Mesenchymal stem cell (in vitro differentiated cells and primary cell): ENCODE results near the gene RNF103.

ENCODE experiments used
- DNase-seq: peaks from one replicate; pipeline ENCODE4 v3.0.0-alpha.2; 2013
- H2AFZ ChIP-seq: one replicate; pipeline ENCODE4 v1.6.1; 2013; ENCODE audit warnings: low read depth, mild to moderate bottlenecking, control low read depth, inconsistent platforms, low read length, moderate library complexity
- H2AK5ac ChIP-seq: 2 replicates; pipeline ENCODE4 v1.6.1; 2013; ENCODE audit warnings: low read length, moderate library complexity, mild to moderate bottlenecking, inconsistent platforms; ENCODE audit not compliant: severe bottlenecking
- H2BK120ac ChIP-seq: one replicate; pipeline ENCODE4 v1.6.1; 2013; ENCODE audit warnings: low read depth, mild to moderate bottlenecking, inconsistent platforms, low read length, moderate library complexity
- H2BK12ac ChIP-seq, 2 experiments: one replicate each; pipeline ENCODE4 v1.6.1; 2013; ENCODE audit warnings: inconsistent platforms in 2 of 2, low read length in 2 of 2, mild to moderate bottlenecking in 2 of 2, moderate library complexity in 2 of 2, control low read depth in 1 of 2
- H2BK15ac ChIP-seq: one replicate; pipeline ENCODE4 v1.6.1; 2013; ENCODE audit warnings: mild to moderate bottlenecking, low read depth, inconsistent platforms; ENCODE audit not compliant: poor library complexity, severe bottlenecking
- H2BK5ac ChIP-seq: 2 replicates; pipeline ENCODE4 v1.6.1; 2013; ENCODE audit warnings: low read depth, mild to moderate bottlenecking, low read length, control low read depth, inconsistent platforms; ENCODE audit not compliant: poor library complexity, severe bottlenecking
- H3K14ac ChIP-seq, 2 experiments: one replicate each; pipeline ENCODE4 v1.6.1; 2013; ENCODE audit warnings: inconsistent platforms in 2 of 2, low read length in 2 of 2, control low read depth in 1 of 2, mild to moderate bottlenecking in 1 of 2, moderate library complexity in 1 of 2
- H3K18ac ChIP-seq, 2 experiments: one replicate each; pipeline ENCODE4 v1.6.1; 2013; ENCODE audit warnings: inconsistent platforms in 2 of 2, low read length in 2 of 2, control low read depth in 1 of 2, low read depth in 1 of 2, mild to moderate bottlenecking in 1 of 2
- H3K23ac ChIP-seq, 2 experiments: one replicate each; pipeline ENCODE4 v1.6.1; 2013; ENCODE audit warnings: inconsistent platforms in 2 of 2, low read length in 2 of 2, mild to moderate bottlenecking in 2 of 2, moderate library complexity in 2 of 2, control low read depth in 1 of 2
- H3K27ac ChIP-seq: 2 replicates; pipeline ENCODE4 v1.5.1; 2013; ENCODE audit warnings: mild to moderate bottlenecking, moderate library complexity, low read length, control low read depth, inconsistent platforms; ENCODE audit not compliant: poor library complexity, severe bottlenecking
- H3K27me3 ChIP-seq, 2 experiments: 2 replicates each; pipeline versions ENCODE4 v1.6.1 to v1.7.0; 2013; ENCODE audit warnings: low read length in 2 of 2, mild to moderate bottlenecking in 2 of 2, moderate library complexity in 2 of 2, control low read depth in 1 of 2, inconsistent platforms in 1 of 2; ENCODE audit not compliant: control insufficient read depth in 1 of 2, insufficient read depth in 1 of 2
- H3K36me3 ChIP-seq, 2 experiments: 2 replicates each; pipeline versions ENCODE4 v1.6.1 to v1.7.0; 2013; ENCODE audit warnings: low read length in 2 of 2, control low read depth in 1 of 2, inconsistent platforms in 1 of 2, low read depth in 1 of 2, mild to moderate bottlenecking in 1 of 2; ENCODE audit not compliant: insufficient read depth in 2 of 2, control insufficient read depth in 1 of 2
- H3K4ac ChIP-seq, 2 experiments: one replicate each; pipeline ENCODE4 v1.6.1; 2013; ENCODE audit warnings: inconsistent platforms in 2 of 2, low read length in 2 of 2, mild to moderate bottlenecking in 2 of 2, moderate library complexity in 2 of 2, control low read depth in 1 of 2, low read depth in 1 of 2
- H3K4me1 ChIP-seq: 2 replicates; pipeline ENCODE4 v1.6.1; 2013; ENCODE audit warnings: low read depth, low read length, control low read depth; ENCODE audit not compliant: control insufficient read depth, insufficient read depth
- H3K4me2 ChIP-seq: 2 replicates; pipeline ENCODE4 v1.6.1; 2013; ENCODE audit warnings: low read length, mild to moderate bottlenecking, inconsistent platforms; ENCODE audit not compliant: poor library complexity, severe bottlenecking
- H3K4me3 ChIP-seq, 2 experiments: 2 replicates each; pipeline versions ENCODE4 v1.5.1 to v1.7.0; 2013; ENCODE audit warnings: low read length in 2 of 2, mild to moderate bottlenecking in 2 of 2, control low read depth in 1 of 2, low read depth in 1 of 2; ENCODE audit not compliant: insufficient read depth in 1 of 2
- H3K79me1 ChIP-seq: replicated peaks from 2 replicates; pipeline ENCODE4 v1.6.1; 2013; ENCODE audit warnings: mild to moderate bottlenecking, control low read depth, low read length, inconsistent platforms; ENCODE audit not compliant: poor library complexity, severe bottlenecking
- H3K9ac ChIP-seq: 2 replicates; pipeline ENCODE4 v1.7.0; 2013; ENCODE audit warnings: mild to moderate bottlenecking, low read length, moderate library complexity
- H3K9me3 ChIP-seq: 2 replicates; pipeline ENCODE4 v1.7.0; 2013; ENCODE audit warnings: mild to moderate bottlenecking, low read length; ENCODE audit not compliant: control insufficient read depth
- H4K8ac ChIP-seq: one replicate; pipeline ENCODE4 v1.6.1; 2013; ENCODE audit warnings: inconsistent platforms, mild to moderate bottlenecking, low read length, moderate library complexity
- H4K91ac ChIP-seq: one replicate; pipeline ENCODE4 v1.6.1; 2013; ENCODE audit warnings: mild to moderate bottlenecking, low read length, inconsistent platforms
- WGBS: methylation state at CpG from one replicate; pipeline ENCODE4 v1.1.7; 2013; ENCODE audit warnings: mixed read lengths; 5-methylcytosine and 5-hydroxymethylcytosine counted together

Gene RNF103

DNA sequence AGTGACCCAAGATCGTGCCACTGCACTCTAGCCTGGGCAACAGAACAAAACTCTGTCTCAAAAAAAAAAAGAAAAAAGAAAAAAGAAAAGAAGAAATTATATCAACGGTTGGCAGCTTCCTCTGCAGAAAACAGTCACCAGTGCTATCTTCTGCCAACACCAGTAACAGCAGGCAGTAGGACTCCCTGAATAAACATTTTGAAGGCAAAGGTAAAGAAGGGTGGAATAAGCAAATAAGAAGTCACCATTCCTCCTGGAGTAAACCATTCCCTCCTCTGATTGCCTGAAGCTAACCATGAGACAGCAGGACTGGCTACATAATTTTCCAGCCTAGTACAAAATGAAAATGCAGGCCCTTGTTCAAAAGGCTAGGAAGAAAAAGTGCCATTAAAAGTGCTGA is 9.0 kb upstream of the RNF103 start:
- no peaks in the 10 kb centered on the region for H3K27me3 ChIP-seq
- no peak overlapping the region for H2AK5ac ChIP-seq
- no peak overlapping the region for H3K23ac ChIP-seq
- no peak overlapping the region for H3K4me3 ChIP-seq
- H2BK15ac ChIP-seq, result no peak overlapping the region
- no peak overlapping the region for H4K91ac ChIP-seq
- no peaks in the 10 kb centered on the region for H3K36me3 ChIP-seq
- H3K4ac ChIP-seq, result no peak overlapping the region
- no peak overlapping the region for H2AFZ ChIP-seq
- no peaks in the 10 kb centered on the region for H3K9me3 ChIP-seq
- H3K27ac ChIP-seq, result no peak overlapping the region
- no peak overlapping the region for H3K18ac ChIP-seq
- H3K79me1 ChIP-seq, result no peaks in the 10 kb centered on the region
- H4K8ac ChIP-seq, result no peak overlapping the region
- no peak overlapping the region for H3K4me2 ChIP-seq
- H2BK12ac ChIP-seq, result no peak overlapping the region
- no peak for DNase-seq
- H2BK120ac ChIP-seq, result no peak overlapping the region
- no CpG with 5 or more reads among the region's 2 CpGs for WGBS
- H3K4me1 ChIP-seq, result peaks cover 1% of the 10 kb centered on the region
- H2BK5ac ChIP-seq, result no peak overlapping the region
- H3K14ac ChIP-seq, result no peak overlapping the region
- no peak overlapping the region for H3K9ac ChIP-seq

GRCh38 chr2:86631846-86632485 is 8.3 kb upstream of the RNF103 start:
- Histone ChIP-seq H2AK5ac (no peak overlapping the region), H2BK12ac (no peak overlapping the region), H3K9ac (no peak overlapping the region), H4K91ac (no peak overlapping the region), H2BK120ac (no peak overlapping the region), H3K18ac (no peak overlapping the region), H3K9me3 (no peaks in the 10 kb centered on the region), H2BK15ac (no peak overlapping the region), H3K79me1 (no peaks in the 10 kb centered on the region), H4K8ac (no peak overlapping the region), H3K4me2 (no peak overlapping the region), H3K4me3 (no peak overlapping the region), H3K14ac (no peak overlapping the region), H3K23ac (no peak overlapping the region), H2AFZ (no peak overlapping the region), H3K4ac (no peak overlapping the region), H3K4me1 (peaks cover 3% of the 10 kb centered on the region), H2BK5ac (no peak overlapping the region), H3K36me3 (no peaks in the 10 kb centered on the region), H3K27me3 (no peaks in the 10 kb centered on the region), H3K27ac (no peak overlapping the region)
- WGBS, result 91% methylated on average over 10 of the region's 10 CpGs
- no peak for DNase-seq

- H3K9ac ChIP-seq, result no peak overlapping the region
Measured at GRCh38 chr2:86628091-86628522, 4.4 kb upstream of the RNF103 start.

DNA sequence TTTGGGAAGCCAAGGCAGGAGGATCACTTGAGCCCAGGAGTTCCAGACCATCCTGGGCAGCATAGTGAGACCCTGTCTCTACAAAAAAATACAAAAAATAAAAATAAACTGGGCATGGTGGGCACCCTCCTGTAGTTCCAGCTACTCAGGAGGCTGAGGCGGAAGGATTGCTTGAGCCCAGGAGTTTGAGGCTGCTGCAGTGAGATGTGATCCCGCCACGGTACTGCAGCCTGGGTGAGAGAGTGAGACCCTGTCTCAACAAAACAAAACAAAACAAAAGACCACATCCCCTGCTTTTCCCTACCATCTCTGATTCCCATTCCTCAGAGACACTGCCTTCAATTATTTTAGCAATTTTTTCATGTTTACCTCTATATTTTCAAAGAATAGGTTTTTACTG is 3.9 kb upstream of the RNF103 start:
- H3K9ac ChIP-seq, result no peak overlapping the region
- no peak overlapping the region for H3K4me3 ChIP-seq
- H3K4me1 ChIP-seq, result peaks cover 3% of the 10 kb centered on the region
- H3K18ac ChIP-seq, result no peak overlapping the region
- H3K4me2 ChIP-seq, result no peak overlapping the region
- no peak overlapping the region for H2AFZ ChIP-seq
- H3K23ac ChIP-seq, result no peak overlapping the region
- no peak overlapping the region for H4K8ac ChIP-seq
- no peak overlapping the region for H2BK12ac ChIP-seq
- H3K9me3 ChIP-seq, result no peaks in the 10 kb centered on the region
- H3K79me1 ChIP-seq, result no peaks in the 10 kb centered on the region
- no peaks in the 10 kb centered on the region for H3K27me3 ChIP-seq
- H3K27ac ChIP-seq, result no peak overlapping the region
- H3K14ac ChIP-seq, result no peak overlapping the region
- 92% methylated on average over 3 of the region's 3 CpGs for WGBS
- no peak overlapping the region for H4K91ac ChIP-seq
- no peaks in the 10 kb centered on the region for H3K36me3 ChIP-seq
- no peak overlapping the region for H2BK5ac ChIP-seq
- no peak for DNase-seq
- H2AK5ac ChIP-seq, result no peak overlapping the region
- H2BK120ac ChIP-seq, result no peak overlapping the region
- no peak overlapping the region for H3K4ac ChIP-seq
- H2BK15ac ChIP-seq, result no peak overlapping the region

More at GRCh38 chr2:86628091-86628522, 4.4 kb upstream of the RNF103 start:
- Histone ChIP-seq H2BK15ac (no peak overlapping the region), H2AFZ (no peak overlapping the region), H3K4me2 (no peak overlapping the region), H3K4me1 (peaks cover 3% of the 10 kb centered on the region), H2BK5ac (no peak overlapping the region), H3K27me3 (no peaks in the 10 kb centered on the region), H3K18ac (no peak overlapping the region), H3K4ac (no peak overlapping the region), H3K14ac (no peak overlapping the region), H3K27ac (no peak overlapping the region), H3K9me3 (no peaks in the 10 kb centered on the region), H2BK120ac (no peak overlapping the region), H2AK5ac (no peak overlapping the region), H3K79me1 (no peaks in the 10 kb centered on the region), H3K36me3 (no peaks in the 10 kb centered on the region), H3K23ac (no peak overlapping the region), H4K8ac (no peak overlapping the region), H2BK12ac (no peak overlapping the region), H4K91ac (no peak overlapping the region), H3K4me3 (no peak overlapping the region)
- WGBS, result 83% methylated on average over 2 of the region's 3 CpGs
- DNase-seq, result no peak
